Measurements from ENCODE around the gene PNPLA1.

PNPLA1 gene

GRCh38 chr6:36339146-36339545 is 69.3 kb downstream of the PNPLA1 start:
- DNase-seq, result no peak

GRCh38 chr6:36340306-36340617 is 70.4 kb downstream of the PNPLA1 start:
- no peak for DNase-seq

GRCh38 chr6:36340618-36341454 is 71.0 kb downstream of the PNPLA1 start:
- peak; percentile 68 for DNase-seq

- DNase-seq, result no peak
Observed at GRCh38 chr6:36343109-36343680, 73.3 kb downstream of the PNPLA1 start.

- no peak for DNase-seq
Observed at GRCh38 chr6:36345681-36346466, 76.0 kb downstream of the PNPLA1 start.

- DNase-seq, result no peak
Observed at GRCh38 chr6:36346486-36347273, 76.8 kb downstream of the PNPLA1 start.

- no peak for DNase-seq
Observed at GRCh38 chr6:36347621-36348020, 77.8 kb downstream of the PNPLA1 start.

- DNase-seq, result no peak
Observed at GRCh38 chr6:36349240-36349639, 79.4 kb downstream of the PNPLA1 start.

GRCh38 chr6:36350082-36350481 is 80.2 kb downstream of the PNPLA1 start:
- no peak for DNase-seq

- DNase-seq, result no peak
Observed at GRCh38 chr6:36350681-36351571, 81.1 kb downstream of the PNPLA1 start.

- no peak for DNase-seq
Observed at GRCh38 chr6:36352477-36353157, 82.8 kb downstream of the PNPLA1 start.

GRCh38 chr6:36353411-36353915 is 83.6 kb downstream of the PNPLA1 start:
- DNase-seq, result no peak

GRCh38 chr6:36355819-36356218 is 86.0 kb downstream of the PNPLA1 start:
- no peak for DNase-seq

- no peak for DNase-seq
Observed at GRCh38 chr6:36357872-36358225, 88.0 kb downstream of the PNPLA1 start.

Data from effector CD4-positive, alpha-beta T cell (primary cell).